ENCODE results near the gene LCNL1.

- no peak for TF ChIP-seq POLR2A (IDR thresholded peaks at IDR 0.05)
- TF ChIP-seq, protein P1, sequence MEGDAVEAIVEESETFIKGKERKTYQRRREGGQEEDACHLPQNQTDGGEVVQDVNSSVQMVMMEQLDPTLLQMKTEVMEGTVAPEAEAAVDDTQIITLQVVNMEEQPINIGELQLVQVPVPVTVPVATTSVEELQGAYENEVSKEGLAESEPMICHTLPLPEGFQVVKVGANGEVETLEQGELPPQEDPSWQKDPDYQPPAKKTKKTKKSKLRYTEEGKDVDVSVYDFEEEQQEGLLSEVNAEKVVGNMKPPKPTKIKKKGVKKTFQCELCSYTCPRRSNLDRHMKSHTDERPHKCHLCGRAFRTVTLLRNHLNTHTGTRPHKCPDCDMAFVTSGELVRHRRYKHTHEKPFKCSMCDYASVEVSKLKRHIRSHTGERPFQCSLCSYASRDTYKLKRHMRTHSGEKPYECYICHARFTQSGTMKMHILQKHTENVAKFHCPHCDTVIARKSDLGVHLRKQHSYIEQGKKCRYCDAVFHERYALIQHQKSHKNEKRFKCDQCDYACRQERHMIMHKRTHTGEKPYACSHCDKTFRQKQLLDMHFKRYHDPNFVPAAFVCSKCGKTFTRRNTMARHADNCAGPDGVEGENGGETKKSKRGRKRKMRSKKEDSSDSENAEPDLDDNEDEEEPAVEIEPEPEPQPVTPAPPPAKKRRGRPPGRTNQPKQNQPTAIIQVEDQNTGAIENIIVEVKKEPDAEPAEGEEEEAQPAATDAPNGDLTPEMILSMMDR (IDR thresholded peaks at IDR 0.05) = no peak
Measured at GRCh38 chr9:136960938-136961275, 21.9 kb upstream of the LCNL1 start.
